Loucy (cell line): ENCODE results near the gene AGBL1.

Experiments used
- H2AFZ ChIP-seq: fragments of 200-600 bp; sonication (generic); 2 replicates; pipeline ENCODE4 v1.6.0; 2016; ENCODE audit warnings: antibody characterized with exemption, mild to moderate bottlenecking, low read length, moderate library complexity
- H3F3A ChIP-seq: fragments of 200-600 bp; 2 replicates; pipeline ENCODE4 v1.6.0; 2016; ENCODE audit warnings: antibody characterized with exemption, low read depth, mild to moderate bottlenecking
- H3K27me3 ChIP-seq: fragments of 200-600 bp; sonication (generic); 2 replicates; pipeline ENCODE4 v1.6.1; 2014; ENCODE audit warnings: low read length, mild to moderate bottlenecking; ENCODE audit not compliant: insufficient read depth, poor library complexity, severe bottlenecking
- H3K36me3 ChIP-seq: fragments of 200-600 bp; sonication (generic); 2 replicates; pipeline ENCODE4 v1.6.1; 2016; ENCODE audit warnings: low read length; ENCODE audit not compliant: insufficient read depth
- H3K4me1 ChIP-seq: fragments of 200-600 bp; sonication (generic); 2 replicates; pipeline ENCODE4 v1.5.1; 2014; ENCODE audit warnings: low read length, mild to moderate bottlenecking; ENCODE audit not compliant: insufficient read depth, poor library complexity, severe bottlenecking
- H3K4me2 ChIP-seq: fragments of 200-600 bp; sonication (generic); 2 replicates; pipeline ENCODE4 v1.6.0; 2014; ENCODE audit warnings: antibody characterized with exemption, low read length, low read depth, mild to moderate bottlenecking; ENCODE audit not compliant: poor library complexity, severe bottlenecking
- H3K4me3 ChIP-seq: fragments of 200-600 bp; sonication (generic); 2 replicates; pipeline ENCODE4 v1.5.1; 2014; ENCODE audit warnings: low read length, mild to moderate bottlenecking, mixed read lengths; ENCODE audit not compliant: poor library complexity, severe bottlenecking
- H3K79me2 ChIP-seq: fragments of 200-600 bp; sonication (generic); 2 replicates; pipeline ENCODE4 v1.6.1; 2014; ENCODE audit warnings: low read length; ENCODE audit not compliant: insufficient read depth
- H3K9ac ChIP-seq: fragments of 200-600 bp; sonication (generic); 2 replicates; pipeline ENCODE4 v1.6.0; 2014; ENCODE audit warnings: mild to moderate bottlenecking, low read depth, low read length, moderate library complexity; ENCODE audit not compliant: poor library complexity, severe bottlenecking
- H3K9me2 ChIP-seq: fragments of 200-600 bp; sonication (generic); replicated peaks from 2 replicates; pipeline ENCODE4 v1.6.1; 2016; ENCODE audit warnings: low read depth, low read length, mixed read lengths
- H3K9me3 ChIP-seq: fragments of 200-600 bp; sonication (generic); 2 replicates; pipeline ENCODE4 v1.6.1; 2014; ENCODE audit warnings: mild to moderate bottlenecking, antibody characterized with exemption, low read length, low read depth; ENCODE audit not compliant: insufficient read depth
- H4K20me1 ChIP-seq: fragments of 200-600 bp; sonication (generic); 2 replicates; pipeline ENCODE4 v1.6.0; 2014; ENCODE audit warnings: antibody characterized with exemption, low read length, mild to moderate bottlenecking; ENCODE audit not compliant: insufficient read depth, poor library complexity, severe bottlenecking
- CTCF ChIP-seq: fragments of 200-600 bp; sonication (generic); conservative IDR thresholded peaks from 2 replicates; pipeline ENCODE4 v1.5.1; 2014; ENCODE audit warnings: mild to moderate bottlenecking, antibody characterized with exemption, low read length
- EZH2phosphoT487 ChIP-seq: fragments of 200-600 bp; IDR thresholded peaks from 2 replicates; pipeline ENCODE4 v1.6.1; 2018; ENCODE audit warnings: antibody characterized with exemption, mild to moderate bottlenecking, moderate library complexity, borderline replicate concordance

AGBL1 gene

GRCh38 chr15:86879250-86880229 lies 799.9 kb downstream of the AGBL1 start:
- H3K4me1 ChIP-seq, result no peaks in the 10 kb centered on the region

GRCh38 chr15:86885616-86886015 lies 805.9 kb downstream of the AGBL1 start:
- Histone ChIP-seq H3K4me3 (no peak overlapping the region), H3K9me2 (no peaks in the 10 kb centered on the region), H3K79me2 (no peaks in the 10 kb centered on the region), H3K27me3 (no peaks in the 10 kb centered on the region), H2AFZ (no peak overlapping the region), H3F3A (no peaks in the 10 kb centered on the region), H3K36me3 (no peaks in the 10 kb centered on the region), H3K9ac (no peak overlapping the region), H3K4me2 (no peak overlapping the region), H3K9me3 (no peaks in the 10 kb centered on the region), H3K4me1 (no peaks in the 10 kb centered on the region), H4K20me1 (no peaks in the 10 kb centered on the region)
- TF ChIP-seq CTCF (no peak), EZH2phosphoT487 (no peak)

More at GRCh38 chr15:86879250-86880229, 799.9 kb downstream of the AGBL1 start:
- no peak overlapping the region for H3K9ac ChIP-seq
- no peaks in the 10 kb centered on the region for H3K9me2 ChIP-seq
- no peaks in the 10 kb centered on the region for H3K36me3 ChIP-seq
- H3K4me3 ChIP-seq, result no peak overlapping the region
- no peaks in the 10 kb centered on the region for H3F3A ChIP-seq
- TF ChIP-seq CTCF (no peak), EZH2phosphoT487 (no peak)
- H3K79me2 ChIP-seq, result no peaks in the 10 kb centered on the region
- H4K20me1 ChIP-seq, result no peaks in the 10 kb centered on the region
- no peaks in the 10 kb centered on the region for H3K9me3 ChIP-seq
- no peaks in the 10 kb centered on the region for H3K27me3 ChIP-seq
- H2AFZ ChIP-seq, result no peak overlapping the region
- H3K4me2 ChIP-seq, result no peak overlapping the region

- Histone ChIP-seq H3K9me2 (no peaks in the 10 kb centered on the region), H3K4me2 (no peak overlapping the region), H2AFZ (no peak overlapping the region), H3K4me1 (no peaks in the 10 kb centered on the region), H3F3A (no peaks in the 10 kb centered on the region), H3K4me3 (no peak overlapping the region), H3K79me2 (no peaks in the 10 kb centered on the region), H3K9ac (no peak overlapping the region), H3K9me3 (no peaks in the 10 kb centered on the region), H4K20me1 (no peaks in the 10 kb centered on the region), H3K36me3 (no peaks in the 10 kb centered on the region), H3K27me3 (no peaks in the 10 kb centered on the region)
- TF ChIP-seq CTCF (no peak), EZH2phosphoT487 (no peak)
Measured at GRCh38 chr15:86892774-86893449, 813.2 kb downstream of the AGBL1 start.
